ENCODE measurements around the gene MRPL22.
"Not testable (repeated sequence)": the region's sequence is repeated elsewhere in the genome, so short reads cannot be mapped to it uniquely, and the experiment has no call there.

The MRPL22 gene

DNA sequence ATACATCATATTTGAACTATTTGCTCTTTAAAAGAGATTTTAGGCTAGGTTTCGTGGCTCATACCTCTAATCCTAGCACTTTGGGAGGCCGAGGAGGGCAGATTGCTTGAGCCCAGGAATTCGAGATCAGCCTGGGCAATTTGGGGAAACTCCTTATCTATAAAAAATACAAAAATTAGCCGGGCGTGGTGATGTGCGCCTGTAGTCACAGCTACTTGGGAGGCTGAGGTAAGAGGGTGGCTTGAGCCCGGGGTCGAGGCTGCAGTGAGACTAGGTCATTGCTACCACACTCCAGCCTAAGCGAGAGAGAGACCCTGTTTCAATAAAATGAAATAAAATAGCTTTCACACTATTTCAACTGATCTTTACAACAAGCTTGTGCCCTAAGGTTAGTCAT, 500 bp upstream of the MRPL22 start:
- DNase-seq (ENCODE audit: low read depth, low spot score) = no peak

DNA sequence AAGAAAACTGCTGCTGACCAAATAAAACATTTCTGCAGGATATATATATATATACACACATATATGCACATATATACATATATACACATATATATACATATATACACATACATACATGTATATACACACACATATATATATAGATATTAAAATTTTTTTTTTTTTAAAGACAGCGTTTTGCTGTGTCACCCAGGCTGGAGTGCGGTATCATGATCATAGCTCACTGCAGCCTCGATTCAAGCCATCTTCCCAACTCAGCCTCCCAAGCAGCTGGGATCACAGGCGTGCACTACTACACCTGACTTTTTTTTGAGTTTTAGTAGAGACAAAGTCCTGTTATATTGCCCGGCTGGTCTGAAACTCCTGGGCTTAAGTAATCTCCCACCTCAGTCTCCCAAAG, 2.7 kb downstream of the MRPL22 start:
- DNase-seq (ENCODE audit: low read depth, low spot score) = no peak

DNA sequence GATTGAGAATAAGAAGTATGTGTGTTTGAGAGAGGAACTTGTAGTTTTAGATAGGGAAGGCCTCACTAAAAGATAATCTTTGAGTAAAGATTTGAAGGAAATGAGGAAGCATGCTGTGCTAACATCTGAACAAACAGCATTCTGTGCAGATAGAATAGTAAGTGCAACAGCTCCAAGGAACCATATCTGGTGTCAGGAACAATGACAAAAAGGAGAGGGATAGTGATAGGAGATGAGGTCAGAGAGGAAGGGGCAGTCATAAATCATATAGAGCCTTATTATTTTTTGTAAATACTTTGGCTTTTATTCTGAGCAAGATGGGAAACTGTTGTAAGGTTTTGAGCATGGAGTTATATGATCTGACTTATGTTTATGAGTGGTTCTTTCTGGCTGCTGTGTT, 3.8 kb downstream of the MRPL22 start:
- DNase-seq (ENCODE audit: low read depth, low spot score) = no peak

DNA sequence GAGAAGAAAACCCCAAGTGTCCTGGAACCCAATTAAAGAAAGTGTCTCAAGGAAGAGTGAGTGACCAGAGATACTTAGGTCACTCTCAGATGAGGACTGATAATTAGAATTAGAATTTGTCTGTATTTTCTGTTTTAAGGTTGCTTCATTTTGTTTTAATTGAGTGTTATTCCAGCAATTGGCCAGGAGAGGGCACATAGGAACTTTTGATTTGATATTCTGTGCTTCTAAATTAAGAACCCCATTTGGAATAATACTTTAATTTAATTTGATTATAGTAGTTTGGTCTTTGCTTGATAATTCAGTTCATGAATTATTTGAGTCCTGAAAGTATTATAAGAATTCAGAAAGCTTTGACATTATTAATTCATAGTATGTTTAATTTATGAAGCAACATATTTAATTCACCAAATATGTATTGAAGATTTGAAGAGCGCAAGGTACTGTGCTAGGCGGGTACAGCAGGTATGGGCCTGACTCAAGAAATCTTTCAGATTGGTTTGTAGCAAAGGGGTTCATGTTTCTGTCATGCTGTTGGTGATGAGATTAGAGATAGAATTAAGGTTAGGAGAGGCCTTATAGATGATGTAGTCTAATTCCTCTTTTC, 4.9 kb downstream of the MRPL22 start:
- DNase-seq (ENCODE audit: low read depth, low spot score) = no peak

DNA sequence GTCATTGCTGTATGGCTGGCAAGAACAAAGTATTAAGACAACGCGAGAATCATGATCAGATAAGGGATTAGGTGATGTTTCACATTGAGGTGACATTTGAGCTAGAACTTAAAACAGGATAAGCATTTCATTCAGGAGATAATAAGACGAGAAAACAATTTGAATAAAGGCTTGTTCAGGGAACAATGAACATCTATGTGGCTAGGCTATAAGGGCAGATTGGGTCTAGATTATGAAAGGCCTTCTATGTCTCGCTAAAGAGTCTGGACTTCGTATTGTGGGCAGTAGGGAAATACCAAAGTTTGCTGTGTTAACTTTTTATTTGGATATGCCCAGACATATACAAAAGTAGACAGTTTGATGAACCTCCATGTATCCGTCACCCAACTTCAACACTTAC, 6.9 kb downstream of the MRPL22 start:
- no peak for DNase-seq (ENCODE audit: low read depth, low spot score)

DNA sequence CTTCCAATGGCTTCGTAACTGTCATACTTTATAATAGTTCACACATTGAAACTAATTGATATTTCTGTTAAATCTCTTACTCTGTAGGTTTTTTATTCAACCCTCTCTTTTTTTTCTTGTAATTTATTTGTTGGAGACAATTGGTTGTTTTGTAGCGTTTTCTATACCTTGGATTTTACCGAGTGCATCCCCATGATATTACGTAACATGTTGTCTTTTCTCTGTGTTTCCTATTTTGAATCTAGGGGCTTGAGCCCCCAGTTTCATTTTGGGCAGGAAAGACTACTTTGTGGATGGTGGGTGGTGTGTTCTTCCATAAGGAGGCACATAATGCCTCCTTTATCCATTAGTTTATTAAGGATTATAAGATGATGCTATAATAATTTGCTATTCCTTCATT, 7.4 kb downstream of the MRPL22 start:
- no peak for DNase-seq (ENCODE audit: low read depth, low spot score)

DNA sequence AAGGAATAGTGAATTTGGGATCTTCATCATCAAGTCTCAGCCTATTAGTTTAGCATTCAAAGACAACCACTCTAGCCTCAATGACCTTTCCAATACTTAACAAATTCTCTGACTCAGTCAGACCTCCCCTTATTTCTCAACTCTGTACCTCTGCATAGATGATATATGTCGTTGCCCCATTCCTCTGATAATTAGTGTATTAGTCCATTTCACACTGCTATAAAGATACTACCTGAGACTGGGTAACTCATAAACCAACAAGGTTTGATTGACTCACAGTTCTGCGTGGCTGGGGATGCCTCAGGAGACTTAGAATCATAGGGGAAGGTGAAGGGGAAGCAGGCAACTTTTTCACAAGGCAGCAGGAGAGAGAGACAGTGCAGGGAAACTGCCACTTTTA, 8.9 kb downstream of the MRPL22 start:
- no peak for DNase-seq (ENCODE audit: low read depth, low spot score)

DNA sequence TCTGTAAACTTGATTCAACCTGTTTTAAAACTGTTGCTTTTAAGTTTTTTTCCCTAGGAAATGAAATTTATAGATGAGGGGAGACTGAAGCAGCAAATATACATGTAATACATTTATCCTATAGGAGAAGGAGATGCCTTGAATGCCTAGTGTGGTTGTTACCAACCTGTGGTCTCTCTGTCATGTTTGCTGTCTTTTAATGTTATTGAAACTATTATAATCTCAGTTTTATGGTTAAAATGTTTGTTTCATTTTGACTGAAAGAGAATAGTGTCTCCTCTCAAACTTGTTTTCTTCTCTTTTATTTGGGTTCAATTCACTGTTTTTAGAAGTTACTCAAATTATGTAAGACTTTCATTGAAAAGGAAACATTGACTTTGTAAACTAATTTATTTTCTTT, 15.8 kb downstream of the MRPL22 start:
- DNase-seq (ENCODE audit: low read depth, low spot score) = no peak

DNA sequence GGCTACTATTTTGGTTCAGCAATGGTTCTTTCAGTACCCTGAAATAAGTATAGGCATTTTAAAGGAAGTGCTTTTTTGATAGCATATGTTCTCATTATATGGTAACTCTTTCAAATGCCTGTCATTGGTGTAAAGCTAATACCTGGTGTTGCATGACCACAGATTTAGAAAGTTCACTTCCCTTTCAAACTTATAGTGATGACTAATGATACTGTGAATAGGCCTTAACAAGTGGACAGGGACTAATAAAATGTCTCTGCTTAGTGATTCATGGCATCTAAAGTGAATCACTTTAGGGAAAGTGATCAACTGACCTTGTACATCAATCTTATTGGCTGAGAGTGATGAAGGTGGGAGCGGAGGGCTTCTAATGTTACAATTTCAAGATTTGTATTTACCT, 21.6 kb downstream of the MRPL22 start:
- no peak for DNase-seq (ENCODE audit: low read depth, low spot score)

DNA sequence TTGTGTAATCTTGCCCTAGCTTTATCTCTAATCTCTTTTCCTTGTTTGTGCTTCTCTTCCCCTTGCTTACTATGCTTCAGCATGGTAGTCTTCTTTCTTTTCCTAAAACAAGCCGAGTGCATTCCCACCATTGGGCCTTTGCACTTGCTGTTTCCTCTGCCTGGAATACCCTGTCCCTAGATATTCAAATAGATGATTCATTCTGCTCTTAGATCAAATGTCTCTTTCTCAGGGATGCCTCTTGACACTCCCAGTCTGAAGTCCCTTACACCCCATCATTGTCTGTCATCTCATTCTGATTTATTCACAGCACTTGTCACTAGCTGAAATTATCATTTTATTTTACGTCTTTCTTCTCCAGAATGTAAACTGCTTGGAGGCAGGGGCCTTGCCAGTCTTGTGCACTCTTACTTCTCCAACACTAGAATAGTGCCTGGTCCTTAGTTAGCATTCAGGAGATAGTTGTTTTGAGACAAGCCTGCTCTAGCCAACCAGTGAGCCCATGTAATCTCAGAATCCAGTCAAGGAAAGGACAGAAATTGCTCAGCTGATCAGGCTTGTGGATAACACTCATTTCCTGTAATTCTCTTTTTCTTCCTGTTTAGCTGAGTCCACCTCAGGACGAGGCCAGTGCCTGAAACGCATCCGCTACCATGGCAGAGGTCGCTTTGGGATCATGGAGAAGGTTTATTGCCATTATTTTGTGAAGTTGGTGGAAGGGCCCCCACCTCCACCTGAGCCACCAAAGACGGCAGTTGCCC, 25.4 kb downstream of the MRPL22 start:
- no peak for DNase-seq (ENCODE audit: low read depth, low spot score)

DNA sequence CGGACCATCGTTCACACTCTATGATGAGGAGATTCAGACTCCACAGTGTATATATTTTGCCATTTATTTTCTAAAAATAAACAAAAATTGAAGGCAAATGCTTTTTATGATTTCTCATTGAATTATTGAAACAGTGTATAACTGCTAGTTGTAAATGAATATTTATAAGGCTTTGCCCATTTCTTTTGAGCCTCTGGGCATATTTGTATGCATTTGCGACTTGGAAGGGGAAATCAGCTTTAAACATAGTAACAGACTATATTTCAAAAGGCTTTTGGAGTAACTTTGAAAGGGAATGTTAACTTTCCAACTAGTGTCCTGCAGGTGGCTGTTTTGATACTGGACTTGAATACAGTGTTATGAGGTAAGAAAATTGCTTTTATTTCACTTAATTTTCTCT, 26.0 kb downstream of the MRPL22 start:
- no peak for DNase-seq (ENCODE audit: low read depth, low spot score)

DNA sequence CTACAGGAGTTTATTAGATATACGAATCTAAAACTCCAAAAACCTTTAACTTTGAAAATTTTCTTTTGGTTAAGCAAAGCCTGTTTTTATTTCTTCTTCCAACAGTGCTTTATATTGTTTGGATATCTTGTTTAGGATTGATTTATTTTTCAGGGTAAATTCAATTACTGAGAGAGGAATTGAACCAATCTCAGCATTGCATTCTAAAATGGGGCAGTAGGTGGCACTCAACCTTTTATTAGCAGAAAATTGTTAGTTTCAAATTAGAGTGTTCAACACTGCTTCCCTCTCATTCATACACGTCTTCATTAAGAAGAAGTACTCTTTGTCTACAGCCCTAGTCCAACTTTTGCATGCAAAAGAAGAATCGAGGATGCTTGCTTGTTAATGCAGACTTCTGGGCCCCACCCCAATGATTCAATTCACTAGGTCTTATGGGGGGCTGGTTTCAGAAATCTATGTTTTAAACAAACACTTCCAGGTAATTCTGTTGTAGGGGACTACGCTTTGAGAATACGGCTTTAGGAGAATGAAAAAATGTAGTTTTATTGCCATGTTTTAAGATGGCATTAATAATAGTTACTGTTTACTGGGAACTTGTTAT, 26.6 kb downstream of the MRPL22 start:
- no peak for DNase-seq (ENCODE audit: low read depth, low spot score)

DNA sequence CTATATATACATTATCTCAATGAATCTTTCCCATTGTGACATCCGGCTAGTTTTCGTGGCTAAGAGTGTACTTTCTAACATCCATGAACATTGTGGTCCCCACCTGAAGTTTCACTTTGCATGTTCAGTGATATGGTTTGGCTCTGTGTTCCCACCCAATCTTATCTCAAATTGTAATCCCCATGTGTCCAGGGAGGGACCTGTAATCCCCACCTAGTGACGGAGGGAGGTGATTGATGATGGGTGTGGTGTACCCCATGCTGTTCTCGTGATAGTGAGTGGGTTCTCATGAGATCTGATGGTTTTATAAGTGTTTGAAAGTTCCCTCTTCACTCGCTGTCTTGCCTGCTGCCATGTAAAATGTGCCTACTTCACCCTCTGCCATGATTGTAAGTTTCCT, 28.1 kb downstream of the MRPL22 start:
- no peak for DNase-seq (ENCODE audit: low read depth, low spot score)

DNA sequence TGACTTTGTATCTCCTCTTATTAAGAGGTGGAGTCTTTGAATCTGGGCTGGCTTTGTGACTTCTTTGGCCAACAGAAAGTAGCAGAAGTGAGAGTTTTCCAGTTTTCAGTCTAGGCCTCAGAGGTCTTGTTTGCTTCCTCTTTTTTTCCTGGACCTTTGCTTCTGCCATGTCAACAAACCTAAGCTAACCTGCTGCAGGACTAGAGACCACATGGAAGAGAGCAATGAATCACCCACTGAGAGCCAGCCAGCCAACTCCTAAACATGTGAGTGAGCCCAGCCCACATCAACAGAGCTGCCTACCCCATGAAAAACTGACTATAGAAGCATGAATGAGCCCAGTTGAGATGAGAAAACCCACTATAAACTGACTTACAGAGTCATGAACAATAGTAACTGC, 29.9 kb downstream of the MRPL22 start:
- no peak for DNase-seq (ENCODE audit: low read depth, low spot score)

DNA sequence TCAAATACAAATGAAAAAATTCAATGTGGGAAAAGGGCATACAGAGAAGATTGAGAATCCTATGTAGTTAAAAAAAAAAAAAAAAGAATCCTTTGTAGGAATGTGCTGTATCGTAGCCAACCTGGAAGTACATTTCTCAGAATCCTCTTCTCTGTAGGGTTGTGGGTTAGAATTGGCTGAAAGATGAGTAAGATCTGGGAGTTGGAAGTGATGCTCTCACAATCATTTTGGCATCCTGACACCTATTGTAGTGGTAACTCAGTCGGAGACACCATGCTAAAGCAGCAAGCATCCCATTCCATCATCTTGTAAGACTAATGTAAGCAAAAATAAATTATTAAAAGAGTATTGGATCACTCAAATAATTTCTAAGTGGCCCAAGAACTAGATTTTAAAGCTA, 30.6 kb downstream of the MRPL22 start:
- DNase-seq (ENCODE audit: low read depth, low spot score) = no peak

DNA sequence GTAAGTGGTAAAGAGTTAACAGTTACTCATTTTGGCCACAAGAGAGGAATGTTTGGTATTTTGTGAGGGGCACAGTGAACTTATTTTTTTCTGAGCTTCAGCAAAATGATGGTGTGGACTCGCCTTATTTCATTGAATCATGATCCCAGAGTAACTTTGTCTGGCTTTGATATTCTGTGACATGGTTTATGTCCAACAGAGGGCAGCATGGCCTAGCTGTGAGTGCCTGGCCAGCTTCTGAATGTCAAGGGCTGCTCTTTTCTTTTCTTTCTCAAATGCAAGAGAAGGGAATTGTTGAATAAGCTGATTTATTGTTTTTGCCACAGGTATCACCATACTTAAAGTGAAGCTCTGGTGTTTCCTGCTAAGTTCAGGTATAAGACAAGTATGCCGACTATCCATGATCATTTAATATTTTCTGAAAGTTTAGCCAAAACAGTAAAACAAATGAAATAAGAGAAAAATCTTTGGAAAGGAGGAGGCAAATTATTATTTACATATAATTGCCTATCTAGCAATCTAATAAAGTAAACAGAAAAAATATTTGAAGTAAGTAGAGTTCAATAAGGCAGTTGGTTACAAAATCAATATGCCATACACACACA, 31.7 kb downstream of the MRPL22 start:
- DNase-seq (ENCODE audit: low read depth, low spot score) = no peak

DNA sequence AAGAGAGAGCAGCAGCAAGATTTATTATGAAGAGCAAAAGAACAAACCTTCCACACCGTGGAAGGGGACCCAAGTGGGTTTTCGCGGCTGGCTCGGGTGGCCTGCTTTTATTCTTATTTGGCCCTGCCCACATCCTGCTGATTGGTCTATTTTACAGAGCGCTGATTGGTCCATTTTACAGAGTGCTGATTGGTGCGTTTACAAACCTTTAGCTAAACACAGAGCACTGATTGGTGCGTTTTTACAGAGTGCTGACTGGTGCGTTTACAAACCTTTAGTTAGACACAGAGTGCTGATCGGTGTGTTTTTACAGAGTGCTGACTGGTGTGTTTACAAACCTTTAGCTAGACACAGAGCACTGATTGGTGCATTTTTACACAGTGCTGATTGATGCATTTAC, 35.2 kb downstream of the MRPL22 start:
- DNase-seq (ENCODE audit: low read depth, low spot score) = not testable (repeated sequence)

DNA sequence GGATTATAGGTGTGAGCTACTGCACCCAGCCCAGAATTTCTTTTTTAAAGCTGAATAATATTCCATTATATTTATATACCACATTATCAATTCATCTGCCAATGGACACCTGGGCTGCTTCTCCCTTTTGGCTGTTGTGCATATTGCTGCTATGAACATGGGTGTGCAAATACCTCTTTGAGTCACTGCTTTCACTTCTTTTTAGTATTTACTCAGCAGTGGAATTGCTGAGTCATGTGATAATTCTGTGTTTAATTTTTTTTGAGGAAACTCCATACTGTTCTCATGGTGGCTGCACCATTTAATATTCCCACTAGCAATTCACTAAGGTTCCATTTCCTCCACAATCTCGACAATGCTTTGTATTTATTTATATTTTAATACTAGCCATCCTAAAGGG, 36.5 kb downstream of the MRPL22 start:
- DNase-seq (ENCODE audit: low read depth, low spot score) = no peak

DNA sequence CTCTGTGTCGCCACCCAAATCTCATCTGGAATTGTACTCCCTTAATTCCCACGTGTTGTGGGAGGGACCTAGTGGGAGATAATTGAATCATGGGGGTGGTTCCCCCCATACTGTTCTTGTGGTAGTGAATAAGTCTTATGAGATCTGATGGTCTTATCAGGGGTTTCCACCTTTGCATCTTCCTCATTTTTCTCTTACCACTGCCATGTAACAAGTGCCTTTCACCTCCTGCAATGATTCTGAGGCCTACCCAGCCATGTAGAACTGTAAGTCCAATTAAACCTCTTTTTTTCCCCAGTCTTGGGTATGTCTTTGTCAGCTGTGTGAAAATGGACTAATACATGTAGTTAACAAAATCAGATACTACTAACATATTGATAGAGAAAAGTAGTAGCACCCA, 37.4 kb downstream of the MRPL22 start:
- not testable (repeated sequence) for DNase-seq (ENCODE audit: low read depth, low spot score)

DNA sequence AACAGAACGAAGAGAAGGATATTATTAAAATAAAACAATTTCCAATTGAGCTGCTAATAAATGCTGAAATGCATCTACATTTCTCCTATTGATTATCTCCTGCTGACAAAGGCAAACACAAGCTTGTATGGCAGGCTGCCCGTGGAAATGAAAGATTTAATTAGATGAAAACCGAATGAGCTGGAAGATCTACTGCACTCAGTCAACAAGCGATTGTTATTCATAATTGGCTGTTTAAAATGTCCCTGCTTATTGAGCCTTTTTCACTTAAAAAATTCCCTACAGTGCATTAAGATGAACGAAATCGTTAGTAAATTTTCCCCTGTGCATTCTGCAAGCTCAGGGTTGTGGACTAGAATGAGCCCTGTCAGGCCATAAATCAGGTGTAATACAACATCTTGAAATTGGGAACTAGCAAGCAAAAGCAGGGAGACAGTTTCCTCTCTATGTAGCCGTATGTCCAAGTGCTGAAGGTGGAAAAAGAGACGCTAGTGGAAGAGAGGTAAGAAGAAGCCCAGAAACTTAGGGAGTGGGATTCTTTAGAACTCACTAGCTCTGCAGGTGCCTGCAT, 44.2 kb downstream of the MRPL22 start:
- DNase-seq (ENCODE audit: low read depth, low spot score) = no peak

DNA sequence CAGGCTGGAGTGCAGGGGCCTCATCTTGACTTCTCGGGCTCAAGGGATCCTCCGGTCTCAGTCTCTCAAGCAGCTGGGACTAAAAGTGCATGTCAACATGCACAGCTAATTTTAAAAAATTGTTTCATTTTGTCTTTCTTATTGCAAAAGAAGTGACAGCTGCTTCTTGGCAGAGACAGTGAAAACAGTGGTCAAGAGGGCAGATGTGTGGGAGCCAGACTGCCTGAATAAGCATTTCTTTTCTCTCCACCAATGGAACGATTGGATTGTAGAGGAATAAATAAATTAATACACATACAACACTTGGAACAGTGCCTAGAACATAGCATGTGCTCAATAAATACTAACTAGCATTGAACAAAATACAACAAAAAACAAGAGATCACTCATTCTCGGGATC, 45.3 kb downstream of the MRPL22 start:
- DNase-seq (ENCODE audit: low read depth, low spot score) = no peak

DNA sequence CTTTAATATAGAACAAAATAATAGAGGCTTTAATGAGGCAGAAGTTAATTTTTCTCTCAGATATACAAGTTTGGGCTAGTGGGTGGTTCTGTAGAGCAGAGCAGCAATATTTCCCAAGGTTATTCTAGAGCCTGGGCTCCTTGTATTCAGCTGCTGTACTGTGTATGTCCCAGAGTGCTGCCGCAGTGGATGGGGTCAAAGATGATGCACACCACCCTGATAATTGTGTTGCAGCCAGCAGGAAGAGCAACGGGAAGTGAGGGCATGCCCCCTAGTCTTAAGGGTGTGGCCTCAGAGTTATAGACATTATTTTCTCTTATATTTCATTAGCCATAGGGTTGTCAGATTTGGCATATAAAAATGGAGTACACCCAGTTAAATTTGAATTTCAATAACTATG, 48.8 kb downstream of the MRPL22 start:
- no peak for DNase-seq (ENCODE audit: low read depth, low spot score)

DNA sequence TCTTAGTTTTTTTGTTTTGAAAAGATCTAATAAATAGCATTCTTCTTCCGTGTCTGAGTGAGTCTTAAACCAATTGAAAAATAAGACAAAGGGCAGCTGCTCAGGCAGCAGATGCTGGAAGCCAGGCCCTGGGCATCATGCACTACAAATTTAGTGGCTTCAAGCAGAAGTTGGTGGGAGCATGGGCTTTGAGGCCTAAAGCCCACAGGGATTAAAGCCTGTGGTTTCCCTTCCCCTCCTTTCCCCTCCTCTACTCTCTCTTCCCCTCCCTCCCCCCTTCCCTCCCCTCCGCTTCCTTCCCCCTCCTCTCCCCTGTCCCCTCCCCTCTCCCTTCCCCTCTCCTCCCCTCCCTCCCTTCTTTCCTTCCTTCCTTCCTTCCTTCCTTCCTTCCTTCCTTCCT, 52.6 kb downstream of the MRPL22 start:
- DNase-seq (ENCODE audit: low read depth, low spot score) = no peak
